ENCODE results near the gene FDX1.

Gene FDX1

GRCh38 chr11:110513259-110513801, 83.6 kb downstream of the FDX1 start:
- DNase-seq, result no peak

- no peak for DNase-seq
Observed at GRCh38 chr11:110513846-110514437, 84.2 kb downstream of the FDX1 start.
